Fibroblast of lung (primary cell): ENCODE data around the gene DBT. TPM values are rescaled to one million over a fixed set of nuclear protein-coding genes. Genes with fewer than 3 reads are reported as not detected.

Source experiments
- DNase-seq, 2 donors: peaks; one replicate each; pipeline versions ENCODE4 v3.0.0 to v3.0.0-alpha.2; 2010; ENCODE audit warnings: low read depth in 2 of 2
- H2AFZ ChIP-seq: 2 replicates; pipeline ENCODE4 v1.5.1; 2012; ENCODE audit warnings: low read length, control low read depth, inconsistent platforms
- H3K27ac ChIP-seq: 2 replicates; pipeline ENCODE4 v1.5.1; 2011; ENCODE audit warnings: low read length, control low read depth; ENCODE audit not compliant: insufficient read depth
- H3K27me3 ChIP-seq: 2 replicates; pipeline ENCODE4 v1.5.1; 2011; ENCODE audit warnings: mild to moderate bottlenecking, low read length; ENCODE audit not compliant: control insufficient read depth, insufficient read depth
- H3K36me3 ChIP-seq: 2 replicates; pipeline ENCODE4 v1.5.1; 2011; ENCODE audit warnings: low read length; ENCODE audit not compliant: control insufficient read depth, insufficient read depth
- H3K4me1 ChIP-seq: 2 replicates; pipeline ENCODE4 v1.5.1; 2011; ENCODE audit warnings: low read length; ENCODE audit not compliant: control insufficient read depth, insufficient read depth; ENCODE audit errors: extremely low read depth
- H3K4me2 ChIP-seq: 2 replicates; pipeline ENCODE4 v1.5.1; 2011; ENCODE audit warnings: low read length, control low read depth; ENCODE audit not compliant: insufficient read depth; ENCODE audit errors: extremely low read depth
- H3K4me3 ChIP-seq, 4 experiments: fragments of 200-600 bp in 1 of 4; sonication (generic) in 1 of 4; replicated peaks in 1 of 4; 2 replicates each; pipeline ENCODE4 v1.5.1; 2011 to 2016; ENCODE audit warnings: low read length in 4 of 4, low read depth in 3 of 4, mild to moderate bottlenecking in 3 of 4, control low read depth in 2 of 4, inconsistent platforms in 1 of 4, mixed read lengths in 1 of 4; ENCODE audit not compliant: insufficient read depth in 1 of 4; ENCODE audit errors: control extremely low read depth in 1 of 4
- H3K79me2 ChIP-seq: 2 replicates; pipeline ENCODE4 v1.5.1; 2012; ENCODE audit warnings: mild to moderate bottlenecking, low read length, inconsistent platforms; ENCODE audit not compliant: control insufficient read depth, insufficient read depth
- H3K9ac ChIP-seq: 2 replicates; pipeline ENCODE4 v1.5.1; 2011; ENCODE audit warnings: mild to moderate bottlenecking, low read length, control low read depth; ENCODE audit not compliant: insufficient read depth
- H3K9me3 ChIP-seq: 2 replicates; pipeline ENCODE4 v1.5.1; 2012; ENCODE audit warnings: low read depth, low read length; ENCODE audit not compliant: control insufficient read depth, insufficient read depth
- H4K20me1 ChIP-seq: 2 replicates; pipeline ENCODE4 v1.5.1; 2011; ENCODE audit warnings: low read length; ENCODE audit not compliant: control insufficient read depth, insufficient read depth; ENCODE audit errors: extremely low read depth
- CTCF ChIP-seq, 2 donors: IDR thresholded peaks in 1 of 2; conservative IDR thresholded peaks in 1 of 2; 1 replicate in 1 of 2; 2 replicates in 1 of 2; pipeline ENCODE4 v1.5.1; 2011 to 2012; ENCODE audit warnings: low read length in 2 of 2, control low read depth in 1 of 2, inconsistent platforms in 1 of 2, low read depth in 1 of 2, mild to moderate bottlenecking in 1 of 2
- EZH2 ChIP-seq: IDR thresholded peaks from 2 replicates; pipeline ENCODE4 v1.5.1; 2012; ENCODE audit warnings: low read length, control low read depth, mild to moderate bottlenecking; ENCODE audit errors: missing control alignments
- polyA plus RNA-seq, 2 donors: library from polyadenylated mRNA; depleted of rRNA in 1 of 2; stranded (reverse) in 1 of 2; unstranded in 1 of 2; fragments of >200 nt; gene quantifications; 2 replicates each; pipeline ENCODE4 v1.2.1, GENCODE V29; 2011 to 2012; ENCODE audit warnings: missing spikeins in 1 of 2
- total RNA-seq: library from RNA; depleted of rRNA; stranded (reverse); fragments of >200 nt; gene quantifications from 2 replicates; pipeline ENCODE4 v1.2.1, GENCODE V29; 2014

The DBT gene
- total and polyA plus RNA-seq, 2 donors (not counting 1 experiment from before 2014, with no cell fraction given) = 7.9 to 9.4 TPM

DNA sequence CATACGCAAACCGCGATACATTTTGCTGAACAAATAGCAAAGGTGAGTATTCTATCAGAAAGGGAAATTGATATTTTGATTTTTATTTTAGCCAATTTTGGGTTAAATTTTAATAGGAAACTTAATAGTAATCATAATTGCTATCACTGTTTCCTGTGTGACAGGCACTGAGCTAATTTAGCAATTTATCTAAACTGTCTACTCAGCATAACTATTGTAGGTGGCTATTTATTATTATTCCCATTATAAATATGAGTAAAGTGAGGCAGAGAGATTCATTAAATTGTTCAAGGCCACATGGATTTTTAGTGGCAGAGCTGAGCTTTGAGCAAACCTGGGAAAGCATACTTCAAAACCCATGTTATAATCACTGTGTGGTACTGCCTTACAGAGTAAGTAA, 37.5 kb upstream of the DBT start:
- Histone ChIP-seq H3K4me1 (no peaks in the 10 kb centered on the region), H3K27ac (no peak overlapping the region), H3K27me3 (no peaks in the 10 kb centered on the region), H3K36me3 (peaks cover 12% of the 10 kb centered on the region), H3K4me3 (no peak overlapping the region), H3K9ac (no peak overlapping the region), H2AFZ (no peak overlapping the region), H3K9me3 (no peaks in the 10 kb centered on the region), H3K79me2 (no peaks in the 10 kb centered on the region), H3K4me2 (no peak overlapping the region), H4K20me1 (no peaks in the 10 kb centered on the region)
- TF ChIP-seq CTCF (conservative IDR thresholded peaks at IDR 0.05 in 1 of 2, IDR thresholded peaks at IDR 0.05 in 1 of 2; ENCODE audit: low read depth in 1 of 2, low read length in 2 of 2) (no peak), EZH2 (no peak)
- DNase-seq = no peak

GRCh38 chr1:100284591-100284990, 35.0 kb upstream of the DBT start:
- H4K20me1 ChIP-seq = no peaks in the 10 kb centered on the region
- H3K4me1 ChIP-seq = no peaks in the 10 kb centered on the region
- H3K79me2 ChIP-seq = no peaks in the 10 kb centered on the region
- DNase-seq = no peak
- H3K9me3 ChIP-seq = no peaks in the 10 kb centered on the region
- no peak for TF ChIP-seq EZH2
- no peak for TF ChIP-seq CTCF (conservative IDR thresholded peaks at IDR 0.05 in 1 of 2, IDR thresholded peaks at IDR 0.05 in 1 of 2; ENCODE audit: low read depth in 1 of 2, low read length in 2 of 2)
- no peak overlapping the region for H2AFZ ChIP-seq
- no peak overlapping the region for H3K4me3 ChIP-seq
- H3K27me3 ChIP-seq = no peaks in the 10 kb centered on the region
- H3K27ac ChIP-seq = no peak overlapping the region
- H3K4me2 ChIP-seq = no peak overlapping the region
- H3K36me3 ChIP-seq = peaks cover 10% of the 10 kb centered on the region
- H3K9ac ChIP-seq = no peak overlapping the region

DNA sequence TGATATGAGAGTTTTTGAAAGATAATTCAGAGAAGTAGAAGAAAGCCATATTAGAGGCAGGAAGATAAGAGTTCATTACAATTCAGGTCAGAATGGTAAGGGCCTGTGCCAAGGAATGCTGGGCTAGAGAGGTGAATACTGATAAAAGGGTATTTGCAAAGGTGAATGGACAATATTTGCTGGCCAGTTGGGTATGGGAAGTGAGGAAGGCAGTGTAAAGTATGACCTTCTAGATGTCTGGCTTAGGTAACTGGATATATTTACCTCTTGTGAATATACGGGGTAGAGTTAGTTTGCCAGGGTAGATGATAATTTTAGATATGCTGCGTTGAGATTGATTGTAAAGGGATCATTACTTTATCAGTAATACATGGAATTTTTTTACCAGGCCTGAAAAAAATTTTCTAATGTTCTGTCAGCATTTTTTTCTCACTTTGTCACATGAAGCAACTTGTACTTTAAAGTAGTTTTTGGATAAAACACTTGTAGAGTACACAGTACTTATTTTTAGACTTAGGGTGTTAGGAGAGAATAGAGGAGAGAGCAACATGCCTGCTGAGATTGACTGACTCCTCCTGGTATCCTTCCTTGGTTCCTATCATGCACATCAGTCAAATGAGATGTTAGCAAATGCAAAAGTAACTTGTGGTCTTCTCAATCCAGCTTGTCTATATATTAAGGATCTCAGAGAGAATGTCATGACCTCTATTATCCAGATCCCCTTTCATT, 30.5 kb upstream of the DBT start:
- Histone ChIP-seq H4K20me1 (no peaks in the 10 kb centered on the region), H3K4me1 (no peaks in the 10 kb centered on the region)

More for the DNA sequence above, 30.5 kb upstream of the DBT start:
- DNase-seq = no peak
- Histone ChIP-seq H3K9me3 (no peaks in the 10 kb centered on the region), H3K4me3 (no peak overlapping the region), H3K79me2 (no peaks in the 10 kb centered on the region), H3K27ac (no peak overlapping the region), H3K4me2 (no peak overlapping the region), H3K36me3 (peaks cover 8% of the 10 kb centered on the region), H3K9ac (no peak overlapping the region), H3K27me3 (no peaks in the 10 kb centered on the region), H2AFZ (no peak overlapping the region)
- no peak for TF ChIP-seq EZH2
- TF ChIP-seq CTCF (conservative IDR thresholded peaks at IDR 0.05 in 1 of 2, IDR thresholded peaks at IDR 0.05 in 1 of 2; ENCODE audit: low read depth in 1 of 2, low read length in 2 of 2) = no peak
